Panc1 (cell line): ENCODE data around the gene RPL36. TPM values are rescaled to one million over a fixed set of nuclear protein-coding genes. Genes with fewer than 3 reads are reported as not detected.

ENCODE experiments used
- ATAC-seq: fragments of 200-7000 bp; cut with Tn5 transposase; 2 replicates; pipeline ENCODE4 v1.9.1; 2020; ENCODE audit warnings: mild to moderate bottlenecking, moderate library complexity
- BruUV-seq: library from RNA; stranded (reverse); fragments of 400-500 nt; replicated peaks from 2 replicates; lab custom pipeline; 2021; lab: Mats Ljungman, UMichigan
- CTCF ChIA-PET: fragments of 300-600 bp; sonication (Branson Sonifier 250); formaldehyde crosslinking; loops from one replicate; lab custom pipeline; 2022; ENCODE audit warnings: antibody characterized with exemption; lab: Charles Lee
- POLR2A ChIA-PET: fragments of 300-600 bp; sonication (Branson Sonifier 250); formaldehyde crosslinking; loops from one replicate; lab custom pipeline; 2022; ENCODE audit warnings: antibody characterized with exemption; lab: Charles Lee
- DNase-seq: peaks from one replicate; pipeline ENCODE4 v3.0.0-alpha.2; 2010; ENCODE audit warnings: low read depth, low spot score
- H3K27ac ChIP-seq: 2 replicates; pipeline ENCODE4 v1.5.1; 2011; ENCODE audit warnings: mild to moderate bottlenecking, low read length, inconsistent platforms
- H3K27me3 ChIP-seq: fragments of 200-500 bp; sonication (Bioruptor generic); 2 replicates; pipeline ENCODE4 v1.6.0; 2014; ENCODE audit warnings: low read length, inconsistent platforms; ENCODE audit not compliant: control insufficient read depth, insufficient read depth
- H3K36me3 ChIP-seq: fragments of 200-500 bp; sonication (Bioruptor generic); 2 replicates; pipeline ENCODE4 v1.5.1; 2014; ENCODE audit warnings: inconsistent platforms, mild to moderate bottlenecking, low read length, moderate library complexity; ENCODE audit not compliant: control insufficient read depth, insufficient read depth
- H3K4me1 ChIP-seq: 2 replicates; pipeline ENCODE4 v1.5.1; 2011; ENCODE audit warnings: inconsistent platforms, mild to moderate bottlenecking, low read length, moderate library complexity; ENCODE audit not compliant: control insufficient read depth, insufficient read depth
- H3K4me3 ChIP-seq, 2 experiments: 2 replicates each; pipeline ENCODE4 v1.5.1; 2011 to 2012; ENCODE audit warnings: low read depth in 2 of 2, low read length in 2 of 2, mild to moderate bottlenecking in 2 of 2, inconsistent platforms in 1 of 2, moderate library complexity in 1 of 2
- H3K9me3 ChIP-seq: fragments of 200-500 bp; sonication (Bioruptor generic); 2 replicates; pipeline ENCODE4 v1.5.1; 2014; ENCODE audit warnings: low read depth, mild to moderate bottlenecking, inconsistent platforms, low read length, moderate library complexity; ENCODE audit not compliant: control insufficient read depth, insufficient read depth
- POLR2AphosphoS5 ChIP-seq: IDR thresholded peaks from 2 replicates; pipeline ENCODE4 v1.6.1; 2012; ENCODE audit warnings: mild to moderate bottlenecking, low read depth, low read length, moderate library complexity
- SIN3A ChIP-seq: IDR thresholded peaks from 2 replicates; pipeline ENCODE4 v1.6.1; 2012; ENCODE audit warnings: low read depth, mild to moderate bottlenecking, low read length, moderate library complexity, borderline replicate concordance; ENCODE audit not compliant: insufficient read depth
- TCF7L2 ChIP-seq: IDR thresholded peaks from 2 replicates; pipeline ENCODE4 v1.6.1; 2011; ENCODE audit warnings: mild to moderate bottlenecking, low read depth, low read length, inconsistent platforms
- in situ Hi-C: cut with HindIII; loops from 2 replicates; pipeline ENCODE4 v1.10.0; 2016; ENCODE audit warnings: low sequenced_read_pairs, low pct_unique_long_range_greater_than_20kb
- intact Hi-C: fragments of 100-400 bp; cut with micrococcal nuclease; formaldehyde crosslinking; loops from one replicate; pipeline ENCODE4 v1.10.0; 2022; ENCODE audit not compliant: unreplicated experiment
- total RNA-seq: library from RNA; stranded (reverse); gene quantifications from one replicate; pipeline ENCODE4 v1.2.1, GENCODE V29; 2021; ENCODE audit not compliant: unreplicated experiment
- TF ChIP-seq, protein P1 (sequence below): fragments of 450-650 bp; IDR thresholded peaks from 2 replicates; pipeline ENCODE4 v1.5.1; 2017; ENCODE audit warnings: mild to moderate bottlenecking
- TF ChIP-seq, protein P2 (sequence below), 2 experiments: IDR thresholded peaks; 2 replicates each; pipeline ENCODE4 v1.6.1; 2011 to 2012; ENCODE audit warnings: low read depth in 2 of 2, control low read depth in 1 of 2, low read length in 1 of 2, mild to moderate bottlenecking in 1 of 2, moderate library complexity in 1 of 2; ENCODE audit not compliant: insufficient read depth in 1 of 2

Gene RPL36
- total RNA-seq, 1 experiment from 2014 or later = 465 TPM

DNA sequence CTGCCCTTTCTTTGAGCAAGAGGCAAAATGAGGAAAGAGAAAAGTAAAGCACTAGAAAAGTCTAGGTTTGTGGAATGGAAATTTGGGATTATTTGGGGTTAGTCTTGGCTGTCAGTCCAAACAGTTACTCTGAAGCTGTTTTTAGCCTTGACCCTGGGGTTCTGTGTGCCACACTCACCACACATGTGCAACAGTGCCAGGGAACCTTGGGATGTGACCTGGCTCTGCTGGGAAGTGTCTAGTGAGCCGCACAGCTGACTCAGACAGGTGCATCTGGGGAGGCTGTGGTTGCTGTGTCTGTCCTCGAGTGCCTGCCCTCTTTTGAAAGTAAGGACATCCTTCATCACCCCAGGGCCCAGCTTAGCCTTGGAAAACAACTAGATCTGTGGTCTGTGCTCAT, 25.6 kb upstream of the RPL36 start:
- TF ChIP-seq SIN3A = no peak
- no peak for TF ChIP-seq TCF7L2
- TF ChIP-seq, protein P1, sequence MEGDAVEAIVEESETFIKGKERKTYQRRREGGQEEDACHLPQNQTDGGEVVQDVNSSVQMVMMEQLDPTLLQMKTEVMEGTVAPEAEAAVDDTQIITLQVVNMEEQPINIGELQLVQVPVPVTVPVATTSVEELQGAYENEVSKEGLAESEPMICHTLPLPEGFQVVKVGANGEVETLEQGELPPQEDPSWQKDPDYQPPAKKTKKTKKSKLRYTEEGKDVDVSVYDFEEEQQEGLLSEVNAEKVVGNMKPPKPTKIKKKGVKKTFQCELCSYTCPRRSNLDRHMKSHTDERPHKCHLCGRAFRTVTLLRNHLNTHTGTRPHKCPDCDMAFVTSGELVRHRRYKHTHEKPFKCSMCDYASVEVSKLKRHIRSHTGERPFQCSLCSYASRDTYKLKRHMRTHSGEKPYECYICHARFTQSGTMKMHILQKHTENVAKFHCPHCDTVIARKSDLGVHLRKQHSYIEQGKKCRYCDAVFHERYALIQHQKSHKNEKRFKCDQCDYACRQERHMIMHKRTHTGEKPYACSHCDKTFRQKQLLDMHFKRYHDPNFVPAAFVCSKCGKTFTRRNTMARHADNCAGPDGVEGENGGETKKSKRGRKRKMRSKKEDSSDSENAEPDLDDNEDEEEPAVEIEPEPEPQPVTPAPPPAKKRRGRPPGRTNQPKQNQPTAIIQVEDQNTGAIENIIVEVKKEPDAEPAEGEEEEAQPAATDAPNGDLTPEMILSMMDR = no peak
- TF ChIP-seq, protein P2, sequence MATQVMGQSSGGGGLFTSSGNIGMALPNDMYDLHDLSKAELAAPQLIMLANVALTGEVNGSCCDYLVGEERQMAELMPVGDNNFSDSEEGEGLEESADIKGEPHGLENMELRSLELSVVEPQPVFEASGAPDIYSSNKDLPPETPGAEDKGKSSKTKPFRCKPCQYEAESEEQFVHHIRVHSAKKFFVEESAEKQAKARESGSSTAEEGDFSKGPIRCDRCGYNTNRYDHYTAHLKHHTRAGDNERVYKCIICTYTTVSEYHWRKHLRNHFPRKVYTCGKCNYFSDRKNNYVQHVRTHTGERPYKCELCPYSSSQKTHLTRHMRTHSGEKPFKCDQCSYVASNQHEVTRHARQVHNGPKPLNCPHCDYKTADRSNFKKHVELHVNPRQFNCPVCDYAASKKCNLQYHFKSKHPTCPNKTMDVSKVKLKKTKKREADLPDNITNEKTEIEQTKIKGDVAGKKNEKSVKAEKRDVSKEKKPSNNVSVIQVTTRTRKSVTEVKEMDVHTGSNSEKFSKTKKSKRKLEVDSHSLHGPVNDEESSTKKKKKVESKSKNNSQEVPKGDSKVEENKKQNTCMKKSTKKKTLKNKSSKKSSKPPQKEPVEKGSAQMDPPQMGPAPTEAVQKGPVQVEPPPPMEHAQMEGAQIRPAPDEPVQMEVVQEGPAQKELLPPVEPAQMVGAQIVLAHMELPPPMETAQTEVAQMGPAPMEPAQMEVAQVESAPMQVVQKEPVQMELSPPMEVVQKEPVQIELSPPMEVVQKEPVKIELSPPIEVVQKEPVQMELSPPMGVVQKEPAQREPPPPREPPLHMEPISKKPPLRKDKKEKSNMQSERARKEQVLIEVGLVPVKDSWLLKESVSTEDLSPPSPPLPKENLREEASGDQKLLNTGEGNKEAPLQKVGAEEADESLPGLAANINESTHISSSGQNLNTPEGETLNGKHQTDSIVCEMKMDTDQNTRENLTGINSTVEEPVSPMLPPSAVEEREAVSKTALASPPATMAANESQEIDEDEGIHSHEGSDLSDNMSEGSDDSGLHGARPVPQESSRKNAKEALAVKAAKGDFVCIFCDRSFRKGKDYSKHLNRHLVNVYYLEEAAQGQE (IDR thresholded peaks at IDR 0.05; ENCODE audit: insufficient read depth in 1 of 2, low read depth in 2 of 2, low read length in 1 of 2) = no peak
- no peak for TF ChIP-seq POLR2AphosphoS5
- intact Hi-C loops (no loop called here), in situ Hi-C loops (no loop called here)
- Histone ChIP-seq H3K4me1 (no peaks in the 10 kb centered on the region), H3K4me3 (no peak overlapping the region), H3K27me3 (no peaks in the 10 kb centered on the region), H3K27ac (no peak overlapping the region), H3K36me3 (peaks cover 12% of the 10 kb centered on the region), H3K9me3 (no peaks in the 10 kb centered on the region)
- no peak for DNase-seq
- ChIA-PET POLR2A (no interaction called here), CTCF (interaction anchor here (0.5 kb wide), 1 partner anchor 1017 kb away, joined by 6 read pairs; no protein-coding TSS in a partner anchor)
- no TSS peak for BruUV-seq
- ATAC-seq = no peak

DNA sequence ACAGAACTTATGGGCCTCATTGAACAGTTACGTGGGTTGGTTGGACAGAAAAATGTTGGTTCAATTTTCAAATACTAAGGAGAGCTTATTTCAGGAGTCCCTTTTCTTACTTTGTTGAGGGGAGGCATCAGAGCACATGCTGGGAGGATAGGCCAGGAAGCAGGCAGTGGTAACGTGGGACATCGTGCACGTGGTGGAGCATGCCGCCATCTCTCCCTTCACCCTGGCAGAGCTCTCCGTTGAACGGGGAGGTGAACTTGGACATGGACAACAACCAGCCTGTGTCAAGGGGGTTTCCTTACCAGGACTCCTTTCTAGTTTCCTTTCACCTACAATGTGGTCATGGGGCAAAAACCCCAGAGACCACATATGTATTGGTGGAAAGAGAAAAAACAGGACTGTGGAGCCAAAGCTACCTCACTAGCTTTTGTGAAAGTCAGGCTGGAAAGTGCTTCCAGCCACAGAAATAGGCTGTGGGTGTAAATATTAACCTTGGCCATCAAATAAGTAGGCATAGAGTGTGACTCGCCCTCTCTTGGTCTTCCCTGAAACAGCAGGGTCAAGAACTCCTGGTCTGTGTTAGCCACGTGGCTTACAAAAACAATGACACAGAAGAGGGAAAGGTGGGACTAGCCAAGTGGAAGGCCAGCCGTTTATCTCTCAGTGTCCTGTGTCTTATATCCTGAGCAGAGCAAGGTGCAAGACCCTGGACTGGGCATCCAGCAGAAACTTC, 24.1 kb upstream of the RPL36 start:
- Histone ChIP-seq H3K27ac (no peak overlapping the region), H3K9me3 (no peaks in the 10 kb centered on the region), H3K4me3 (no peak overlapping the region), H3K36me3 (peaks cover 12% of the 10 kb centered on the region), H3K4me1 (no peaks in the 10 kb centered on the region), H3K27me3 (no peaks in the 10 kb centered on the region)
- intact Hi-C loops = no loop called here
- TF ChIP-seq SIN3A (no peak), TCF7L2 (no peak), POLR2AphosphoS5 (no peak)
- TF ChIP-seq, protein P1 = no peak
- TF ChIP-seq, protein P2 (IDR thresholded peaks at IDR 0.05; ENCODE audit: insufficient read depth in 1 of 2, low read depth in 2 of 2, low read length in 1 of 2) = no peak
- no TSS peak for BruUV-seq
- DNase-seq = no peak
- 0 out of 2 replicates have a peak, but pooled peaks have one; percentile 59 for ATAC-seq
- in situ Hi-C loops = no loop called here
- CTCF ChIA-PET = interaction anchor here (0.9 kb wide), 1 partner anchor 23 kb away, joined by 3 read pairs; no protein-coding TSS in a partner anchor
- POLR2A ChIA-PET = interaction anchor here (0.6 kb wide), 1 partner anchor 9 kb away, joined by 3 read pairs; no protein-coding TSS in a partner anchor
